SJCRH30 (cell line): ENCODE data around the gene PIK3AP1. TPM values are rescaled to one million over a fixed set of nuclear protein-coding genes. Genes with fewer than 3 reads are reported as not detected.
"Not testable (repeated sequence)": the region's sequence is repeated elsewhere in the genome, so short reads cannot be mapped to it uniquely, and the experiment has no call there.

ENCODE experiments used
- DNase-seq, 2 experiments: peaks; one replicate each; pipeline ENCODE4 v3.0.0-alpha.2; 2015 to 2020
- H3K27ac ChIP-seq: fragments of 250-450 bp; sonication (Bioruptor Pico); 2 replicates; pipeline ENCODE4 v1.5.1; 2020; ENCODE audit warnings: mild to moderate bottlenecking, moderate library complexity
- H3K27me3 ChIP-seq: fragments of 250-450 bp; sonication (Bioruptor Pico); 2 replicates; pipeline ENCODE4 v1.5.1; 2020; ENCODE audit warnings: mild to moderate bottlenecking, moderate library complexity
- H3K36me3 ChIP-seq: fragments of 250-450 bp; sonication (Bioruptor Pico); 2 replicates; pipeline ENCODE4 v1.5.1; 2020; ENCODE audit warnings: mild to moderate bottlenecking, moderate library complexity
- H3K4me1 ChIP-seq: fragments of 250-450 bp; sonication (Bioruptor Pico); 2 replicates; pipeline ENCODE4 v1.5.1; 2020; ENCODE audit warnings: mild to moderate bottlenecking, moderate library complexity
- H3K4me3 ChIP-seq: fragments of 250-450 bp; sonication (Bioruptor Pico); 2 replicates; pipeline ENCODE4 v1.5.1; 2020; ENCODE audit warnings: mild to moderate bottlenecking, moderate library complexity
- H3K9me3 ChIP-seq: fragments of 250-450 bp; sonication (Bioruptor Pico); replicated peaks from 2 replicates; pipeline ENCODE4 v1.5.1; 2020; ENCODE audit warnings: mild to moderate bottlenecking, moderate library complexity
- total RNA-seq: library from RNA; depleted of rRNA; stranded (reverse); fragments of >200 nt; shearing (Covaris generic); gene quantifications from 2 replicates; pipeline ENCODE4 v1.2.3, GENCODE V29; 2014

The PIK3AP1 gene
- total RNA-seq, 1 experiment from 2014 or later = 7.1 TPM

GRCh38 chr10:96695366-96695765, 24.9 kb downstream of the PIK3AP1 start:
- no peak for DNase-seq
- H3K4me3 ChIP-seq = no peak overlapping the region
- H3K27ac ChIP-seq = no peak overlapping the region
- H3K4me1 ChIP-seq = peaks cover 9% of the 10 kb centered on the region
- no peaks in the 10 kb centered on the region for H3K27me3 ChIP-seq
- no peaks in the 10 kb centered on the region for H3K36me3 ChIP-seq
- H3K9me3 ChIP-seq = no peaks in the 10 kb centered on the region

- Histone ChIP-seq H3K4me3 (no peak overlapping the region), H3K36me3 (no peaks in the 10 kb centered on the region), H3K27me3 (no peaks in the 10 kb centered on the region), H3K27ac (no peak overlapping the region), H3K9me3 (no peaks in the 10 kb centered on the region), H3K4me1 (peaks cover 9% of the 10 kb centered on the region)
- no peak for DNase-seq
Measured at GRCh38 chr10:96693431-96693830, 26.9 kb downstream of the PIK3AP1 start.

DNA sequence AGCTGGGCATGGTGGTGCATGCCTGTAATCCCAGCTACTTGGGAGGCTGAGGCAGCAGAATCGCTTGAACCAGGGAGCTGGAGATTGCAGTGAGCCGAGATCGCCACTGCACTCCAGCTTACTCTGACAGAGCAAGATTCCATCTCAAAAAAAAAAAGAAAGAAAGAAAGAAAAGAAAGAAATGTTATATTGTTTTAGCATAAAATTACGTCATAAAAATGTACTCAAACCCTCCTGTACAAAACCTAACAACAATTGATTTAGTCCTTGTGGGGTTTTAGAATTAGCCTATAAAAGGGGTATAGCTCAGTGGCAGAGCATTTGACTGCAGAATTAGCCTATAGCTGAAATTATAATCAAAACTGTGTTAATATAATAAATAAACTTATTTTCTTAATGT, 27.9 kb downstream of the PIK3AP1 start:
- H3K9me3 ChIP-seq = no peaks in the 10 kb centered on the region
- peaks cover 9% of the 10 kb centered on the region for H3K4me1 ChIP-seq
- H3K4me3 ChIP-seq = no peak overlapping the region
- H3K27ac ChIP-seq = no peak overlapping the region
- H3K27me3 ChIP-seq = no peaks in the 10 kb centered on the region
- no peaks in the 10 kb centered on the region for H3K36me3 ChIP-seq
- no peak for DNase-seq

GRCh38 chr10:96691761-96692160, 28.6 kb downstream of the PIK3AP1 start:
- Histone ChIP-seq H3K9me3 (no peaks in the 10 kb centered on the region), H3K27me3 (no peaks in the 10 kb centered on the region), H3K4me3 (no peak overlapping the region), H3K27ac (no peak overlapping the region), H3K36me3 (no peaks in the 10 kb centered on the region), H3K4me1 (peaks cover 9% of the 10 kb centered on the region)
- DNase-seq = no peak

DNA sequence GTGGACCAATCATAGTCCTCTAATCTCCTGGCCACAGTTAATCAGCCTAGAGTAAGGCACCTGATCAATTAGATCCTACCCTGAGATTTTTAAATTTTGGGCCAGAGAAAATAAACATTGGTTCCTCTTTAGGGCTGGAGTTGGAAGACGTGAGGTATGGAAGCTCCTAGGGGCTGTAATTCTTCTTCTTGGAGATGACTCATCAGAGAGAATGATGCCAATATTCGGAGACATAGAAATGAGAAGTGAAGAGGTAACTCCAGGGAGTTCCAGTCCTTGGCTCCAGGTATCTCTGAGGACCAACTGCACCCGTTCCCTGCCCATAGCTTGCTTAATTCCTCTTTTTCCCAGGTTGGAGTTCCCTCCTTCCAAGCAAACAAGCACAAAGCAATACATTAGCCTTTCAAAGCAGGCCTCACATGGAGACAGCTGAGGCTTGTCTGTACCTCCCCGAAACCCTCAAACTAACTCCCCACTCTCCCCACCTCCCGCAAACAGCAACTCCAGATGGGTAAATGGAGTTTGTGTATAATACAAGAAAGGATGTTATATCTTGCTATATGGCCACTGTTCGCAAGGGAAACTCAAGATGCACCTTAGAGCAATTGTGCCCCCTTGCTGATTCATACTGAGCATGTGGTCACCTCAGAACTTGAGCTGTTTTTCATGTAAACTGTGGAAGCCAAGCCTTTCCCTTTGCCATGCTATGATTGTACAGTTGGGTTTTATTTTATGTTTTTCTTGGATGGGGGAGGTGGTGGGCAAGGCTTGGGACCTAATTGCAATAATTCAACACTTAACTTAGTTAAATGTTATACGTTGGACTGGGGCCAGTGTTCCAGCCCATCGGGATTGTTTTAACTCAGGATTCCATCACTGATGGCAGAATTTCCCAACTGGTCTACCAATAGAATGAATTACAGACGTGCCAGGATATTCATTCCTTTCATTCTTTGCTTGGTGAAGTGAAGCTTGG, 29.3 kb downstream of the PIK3AP1 start:
- Histone ChIP-seq H3K9me3 (no peaks in the 10 kb centered on the region), H3K4me1 (peaks cover 9% of the 10 kb centered on the region), H3K27ac (no peak overlapping the region), H3K36me3 (no peaks in the 10 kb centered on the region), H3K27me3 (no peaks in the 10 kb centered on the region), H3K4me3 (no peak overlapping the region)
- DNase-seq = no peak

DNA sequence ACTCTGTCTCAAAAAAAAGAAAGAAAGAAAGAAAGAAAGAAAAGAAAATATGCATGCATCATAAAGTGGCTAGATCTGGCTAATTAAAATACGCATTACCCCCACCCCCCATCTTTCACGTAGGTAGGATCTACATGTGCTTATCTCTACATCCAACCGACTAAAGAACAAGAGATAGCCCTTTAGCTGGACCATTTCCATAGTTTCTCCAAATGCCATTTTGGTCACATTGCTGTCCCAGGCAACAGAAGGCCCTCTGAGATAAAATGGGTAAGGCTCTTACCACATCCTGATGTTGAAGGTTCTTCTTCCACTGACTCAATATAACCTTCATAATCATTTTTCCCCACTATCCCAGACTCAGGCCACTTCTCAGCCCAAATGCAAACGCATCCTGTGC, 31.5 kb downstream of the PIK3AP1 start:
- peaks cover 20% of the 10 kb centered on the region for H3K4me1 ChIP-seq
- no peak for DNase-seq
- H3K4me3 ChIP-seq = no peak overlapping the region
- no peaks in the 10 kb centered on the region for H3K27me3 ChIP-seq
- no peak overlapping the region for H3K27ac ChIP-seq
- H3K36me3 ChIP-seq = no peaks in the 10 kb centered on the region
- H3K9me3 ChIP-seq = no peaks in the 10 kb centered on the region

DNA sequence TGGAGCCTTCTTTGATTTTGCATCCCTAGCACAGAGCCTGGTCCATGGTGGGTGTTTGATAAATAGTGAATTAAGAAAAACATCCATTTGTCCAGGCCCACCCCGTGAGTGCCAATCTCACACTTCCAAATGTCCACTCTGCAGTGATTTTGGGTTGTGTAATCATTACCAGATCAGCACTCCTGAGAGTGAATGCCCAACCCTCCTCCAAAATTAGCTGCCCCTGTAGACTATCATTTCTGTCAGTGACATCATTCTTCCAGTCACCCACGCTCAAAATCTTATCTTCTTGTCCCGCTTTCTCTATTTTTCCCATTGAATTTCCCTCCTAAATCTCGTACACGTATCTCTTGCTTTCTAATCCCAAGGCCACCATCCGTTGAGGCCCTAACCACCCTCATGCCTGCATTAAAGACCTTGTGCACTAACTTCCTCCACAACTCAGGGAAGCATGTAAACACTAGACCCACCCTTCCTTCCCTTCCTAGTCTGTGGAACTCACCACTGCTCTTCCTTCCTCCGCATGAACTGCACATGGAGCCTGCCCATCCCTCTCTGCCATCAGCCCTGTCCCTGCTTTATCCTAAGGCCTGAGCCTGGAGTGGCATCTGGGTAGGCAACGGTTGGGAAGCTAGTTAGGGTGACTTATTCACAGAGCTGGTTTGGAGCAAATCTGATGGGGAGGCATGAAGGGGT, 32.8 kb downstream of the PIK3AP1 start:
- H3K9me3 ChIP-seq = no peaks in the 10 kb centered on the region
- no peak overlapping the region for H3K4me3 ChIP-seq
- no peak for DNase-seq
- H3K4me1 ChIP-seq = peaks cover 32% of the 10 kb centered on the region
- no peaks in the 10 kb centered on the region for H3K27me3 ChIP-seq
- H3K27ac ChIP-seq = no peak overlapping the region
- no peaks in the 10 kb centered on the region for H3K36me3 ChIP-seq

DNA sequence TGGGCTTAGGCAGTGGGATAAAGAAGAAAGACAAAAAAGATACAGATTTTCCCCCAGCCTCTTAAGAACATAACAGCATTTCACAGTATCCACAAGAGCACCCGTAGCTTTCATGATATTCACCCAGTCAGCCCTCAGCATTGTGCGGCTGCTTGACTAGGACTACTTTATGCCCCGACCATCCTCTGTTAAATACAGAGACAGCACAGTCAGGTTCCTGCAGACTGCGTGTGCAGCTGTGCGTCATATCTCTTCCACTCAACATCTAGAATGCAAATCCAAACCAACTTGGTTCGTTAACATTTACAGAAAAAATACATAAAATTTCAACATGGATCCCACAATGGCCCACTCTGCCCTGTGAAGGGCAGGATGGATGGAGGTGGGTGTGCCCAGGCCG, 33.8 kb downstream of the PIK3AP1 start:
- Histone ChIP-seq H3K27ac (no peak overlapping the region), H3K36me3 (no peaks in the 10 kb centered on the region)
- DNase-seq = no peak

GRCh38 chr10:96685306-96685705, 35.0 kb downstream of the PIK3AP1 start:
- Histone ChIP-seq H3K4me1 (peaks cover 38% of the 10 kb centered on the region), H3K27ac (no peak overlapping the region), H3K4me3 (no peak overlapping the region), H3K9me3 (no peaks in the 10 kb centered on the region), H3K27me3 (no peaks in the 10 kb centered on the region), H3K36me3 (no peaks in the 10 kb centered on the region)
- DNase-seq = no peak

More for the DNA sequence above, 33.8 kb downstream of the PIK3AP1 start:
- no peak overlapping the region for H3K4me3 ChIP-seq
- peaks cover 36% of the 10 kb centered on the region for H3K4me1 ChIP-seq
- no peaks in the 10 kb centered on the region for H3K9me3 ChIP-seq
- H3K27me3 ChIP-seq = no peaks in the 10 kb centered on the region

DNA sequence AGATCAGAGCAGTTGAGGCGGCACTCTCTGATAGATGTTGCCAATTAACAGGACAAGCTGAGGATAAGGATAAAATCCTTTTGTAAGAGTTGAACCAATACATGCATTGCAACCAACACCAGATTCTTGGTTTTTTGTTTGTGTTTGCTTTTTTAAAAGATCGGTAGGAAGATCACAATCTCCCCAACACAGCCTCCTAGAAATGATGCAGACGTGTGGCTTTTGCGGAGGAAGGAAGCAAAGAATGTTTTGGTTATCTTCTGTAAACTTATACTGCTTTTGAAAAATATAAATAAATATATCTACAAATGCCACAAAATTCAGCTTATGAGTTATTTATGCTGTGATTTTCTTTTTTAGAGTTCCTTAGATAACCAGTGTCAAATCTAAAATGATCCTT, 35.5 kb downstream of the PIK3AP1 start:
- H3K27me3 ChIP-seq = no peaks in the 10 kb centered on the region
- no peaks in the 10 kb centered on the region for H3K36me3 ChIP-seq
- no peak overlapping the region for H3K4me3 ChIP-seq
- peaks cover 38% of the 10 kb centered on the region for H3K4me1 ChIP-seq
- no peak for DNase-seq
- no peaks in the 10 kb centered on the region for H3K9me3 ChIP-seq
- H3K27ac ChIP-seq = peak overlapping the region; percentile 90; the same call in 1 of the 2 replicates

GRCh38 chr10:96683710-96684109, 36.6 kb downstream of the PIK3AP1 start:
- no peaks in the 10 kb centered on the region for H3K36me3 ChIP-seq
- DNase-seq = no peak
- no peak overlapping the region for H3K4me3 ChIP-seq
- H3K9me3 ChIP-seq = no peaks in the 10 kb centered on the region
- H3K27ac ChIP-seq = peak overlapping the region; percentile 90
- no peaks in the 10 kb centered on the region for H3K27me3 ChIP-seq
- H3K4me1 ChIP-seq = peaks cover 38% of the 10 kb centered on the region

DNA sequence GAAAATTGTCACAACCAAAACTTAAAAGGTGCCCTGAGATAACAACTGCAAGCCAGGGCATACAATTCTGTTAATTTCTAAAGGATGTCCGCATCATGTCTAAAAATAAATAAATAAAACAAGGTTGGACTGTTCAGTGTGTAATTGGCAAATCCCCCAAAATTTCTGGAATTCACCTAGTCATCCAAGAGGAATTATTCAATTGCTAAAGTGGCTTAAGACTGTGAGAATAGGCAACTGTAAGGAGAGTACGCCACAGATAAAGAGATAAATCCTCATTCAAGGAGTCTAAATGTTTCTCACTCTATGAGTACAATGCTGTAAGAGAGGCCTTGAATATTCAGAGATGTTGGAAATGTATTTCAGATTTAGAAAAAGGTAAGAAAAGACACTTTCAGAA, 37.2 kb downstream of the PIK3AP1 start:
- no peaks in the 10 kb centered on the region for H3K36me3 ChIP-seq
- H3K4me1 ChIP-seq = peaks cover 38% of the 10 kb centered on the region
- peak overlapping the region; percentile 90 for H3K27ac ChIP-seq
- no peaks in the 10 kb centered on the region for H3K27me3 ChIP-seq
- no peak overlapping the region for H3K4me3 ChIP-seq
- DNase-seq = peak; percentile 31 to 68
- H3K9me3 ChIP-seq = no peaks in the 10 kb centered on the region

DNA sequence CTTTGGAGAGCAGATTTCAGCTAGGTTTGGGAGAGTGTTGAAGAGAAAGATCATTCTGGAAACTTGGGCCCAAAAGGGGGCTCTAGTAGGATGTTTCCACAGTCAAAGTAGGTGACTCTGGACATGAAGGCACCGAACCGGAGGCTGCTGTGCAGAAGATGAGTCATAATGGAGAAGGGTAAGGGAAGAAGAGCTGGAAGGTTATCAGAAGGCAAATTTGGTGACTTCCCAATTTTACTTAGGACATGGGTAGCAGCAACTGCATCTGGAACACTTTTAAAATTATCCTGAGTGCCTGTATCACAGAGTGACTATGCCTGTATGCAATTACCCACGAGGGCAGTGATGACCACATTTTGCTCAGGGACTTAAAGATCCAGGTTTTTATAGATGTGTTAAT, 38.8 kb downstream of the PIK3AP1 start:
- Histone ChIP-seq H3K4me3 (no peak overlapping the region), H3K27me3 (no peaks in the 10 kb centered on the region), H3K27ac (peak overlapping the region; percentile 90), H3K4me1 (peaks cover 38% of the 10 kb centered on the region), H3K36me3 (no peaks in the 10 kb centered on the region), H3K9me3 (no peaks in the 10 kb centered on the region)
- no peak for DNase-seq

GRCh38 chr10:96680463-96680862, 39.9 kb downstream of the PIK3AP1 start:
- not testable (repeated sequence) for H3K36me3 ChIP-seq, H3K9me3 ChIP-seq, H3K4me3 ChIP-seq, DNase-seq, H3K27me3 ChIP-seq, H3K27ac ChIP-seq
- H3K4me1 ChIP-seq = peaks cover 38% of the 10 kb centered on the region

DNA sequence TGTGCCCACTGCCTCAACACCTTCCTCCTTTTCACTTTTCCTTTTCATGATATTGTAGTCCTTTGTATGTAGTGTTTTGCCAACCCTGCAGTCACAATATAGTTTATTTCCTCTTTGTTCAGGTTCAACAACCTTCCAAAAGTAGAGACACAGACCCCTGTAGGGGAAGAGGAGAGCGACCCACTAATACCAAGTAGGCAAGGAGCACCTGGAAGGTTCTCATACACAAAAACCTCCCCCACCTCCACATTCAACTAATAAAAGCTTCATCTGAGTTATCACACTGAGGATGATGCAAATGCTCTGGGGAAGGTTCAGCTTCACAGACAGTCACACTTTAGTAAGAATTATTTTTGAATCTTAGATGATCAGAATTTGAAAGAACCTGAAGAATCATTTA, 41.6 kb downstream of the PIK3AP1 start:
- DNase-seq = no peak
- no peaks in the 10 kb centered on the region for H3K9me3 ChIP-seq

More for the DNA sequence above, 41.6 kb downstream of the PIK3AP1 start:
- Histone ChIP-seq H3K4me1 (peaks cover 32% of the 10 kb centered on the region), H3K27ac (no peak overlapping the region), H3K4me3 (no peak overlapping the region), H3K27me3 (no peaks in the 10 kb centered on the region), H3K36me3 (no peaks in the 10 kb centered on the region)
